AG08396 (cell line): ENCODE measurements around the gene LIN28B.
A peak's percentile ranks its signal among the peaks of the same experiment; 100 is the strongest.
"Not testable (repeated sequence)": the region's sequence is repeated elsewhere in the genome, so short reads cannot be mapped to it uniquely, and the experiment has no call there.

ENCODE experiments used
- DNase-seq: peaks from one replicate; pipeline ENCODE4 v3.0.0; 2012; ENCODE audit warnings: low spot score, mixed read lengths

Gene LIN28B

DNA sequence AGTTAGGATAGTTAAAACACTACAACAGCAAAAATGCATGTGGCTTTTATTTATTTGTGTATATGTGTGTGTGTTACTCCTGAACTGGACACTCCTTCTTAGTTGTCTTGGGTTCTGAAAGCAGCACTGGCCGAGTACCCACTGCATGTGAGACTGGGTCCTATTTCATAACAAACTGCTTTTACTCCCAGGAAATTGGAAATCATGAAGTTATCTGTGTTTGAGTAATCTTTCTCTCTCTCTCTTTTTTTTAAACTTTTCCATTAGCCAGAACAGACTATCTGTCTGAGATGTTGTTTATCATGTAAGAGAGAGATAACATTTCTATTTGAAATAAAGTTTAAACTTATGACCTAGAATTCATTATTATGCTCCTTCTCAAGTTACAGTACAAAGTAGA, 110.4 kb downstream of the LIN28B start:
- no peak for DNase-seq

DNA sequence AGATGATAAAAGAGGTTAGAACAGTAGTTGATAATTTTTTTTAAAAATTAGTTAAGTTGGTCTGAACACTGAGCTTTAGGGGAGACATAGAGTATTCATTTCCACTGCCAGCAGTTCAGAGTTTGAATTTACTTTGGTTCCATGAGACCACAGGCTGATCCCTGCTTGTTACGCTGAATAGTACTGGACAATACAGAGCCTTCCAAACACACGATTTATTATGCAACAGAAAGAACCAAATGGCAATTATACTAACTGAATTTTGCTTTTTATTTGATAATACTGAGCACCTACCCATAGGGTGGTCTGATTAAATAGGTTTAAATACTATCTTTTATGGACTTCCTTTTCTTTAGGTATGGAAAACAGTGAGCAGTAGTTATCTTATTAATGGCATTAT, 111.5 kb downstream of the LIN28B start:
- DNase-seq, result no peak

DNA sequence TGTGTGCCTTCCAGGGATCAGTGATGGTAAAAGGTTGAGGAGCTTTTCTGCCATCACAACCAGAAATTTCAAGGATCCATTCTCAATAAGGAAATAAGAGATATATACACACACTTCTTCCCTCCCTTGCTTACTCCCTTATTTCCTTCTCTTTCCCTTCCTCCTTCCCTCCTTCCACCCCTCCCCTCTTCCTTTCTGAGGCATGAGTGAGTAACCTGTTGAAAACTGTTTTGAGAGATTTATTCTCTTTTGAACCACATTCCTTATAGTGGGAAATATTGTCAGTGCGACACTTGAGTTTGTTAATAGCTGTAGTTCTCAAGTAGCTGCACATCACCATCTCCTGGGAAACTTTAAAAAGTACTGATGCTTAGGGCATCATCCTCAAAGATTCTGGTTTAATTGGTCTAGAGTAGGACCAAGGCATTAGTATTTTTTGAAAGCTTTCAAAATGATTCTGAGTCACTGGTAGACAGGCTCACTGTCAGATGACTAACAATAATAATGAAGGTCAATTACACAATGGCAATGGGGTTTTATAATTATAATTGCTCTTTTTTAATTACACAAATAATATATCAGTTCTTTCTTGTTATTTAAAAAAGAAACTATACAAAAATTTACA, 113.0 kb downstream of the LIN28B start:
- no peak for DNase-seq

DNA sequence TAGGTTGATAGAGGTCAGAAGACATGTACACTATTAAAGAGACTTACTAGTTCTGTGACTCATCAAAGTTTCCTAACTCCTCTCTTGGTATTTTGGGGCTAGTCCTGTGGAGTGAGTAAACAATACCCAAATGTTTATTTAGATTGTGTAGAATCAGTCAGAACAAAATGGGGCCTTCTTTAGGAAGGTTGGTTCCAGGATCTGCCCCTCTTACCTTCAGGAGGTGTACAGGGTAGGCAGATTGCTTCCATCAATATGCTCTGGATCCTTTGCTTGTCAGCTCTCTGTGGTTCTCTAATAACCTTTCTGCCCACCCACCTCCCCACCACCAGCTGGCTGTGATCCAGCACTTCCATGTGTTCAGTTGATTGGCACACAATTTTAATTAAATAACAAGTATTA, 115.9 kb downstream of the LIN28B start:
- DNase-seq, result no peak

DNA sequence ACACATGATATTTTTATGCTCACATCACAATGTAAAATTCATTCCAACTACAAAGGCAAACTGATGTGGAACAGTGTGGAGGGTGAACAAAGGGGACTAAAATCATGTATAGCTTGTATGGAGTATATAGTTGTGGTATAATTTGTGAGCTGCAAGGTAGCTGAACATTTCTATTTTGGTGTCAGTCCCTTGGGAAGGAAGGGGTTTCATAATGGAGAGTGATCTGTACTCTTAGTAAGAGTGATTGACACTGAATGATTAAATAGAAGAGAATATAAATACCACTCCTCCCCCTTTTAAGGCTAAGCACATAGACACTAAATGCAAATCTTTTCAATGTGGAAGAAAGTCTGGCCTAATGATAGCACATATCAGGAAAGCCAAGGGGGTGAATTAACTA, 118.3 kb downstream of the LIN28B start:
- DNase-seq, result no peak

DNA sequence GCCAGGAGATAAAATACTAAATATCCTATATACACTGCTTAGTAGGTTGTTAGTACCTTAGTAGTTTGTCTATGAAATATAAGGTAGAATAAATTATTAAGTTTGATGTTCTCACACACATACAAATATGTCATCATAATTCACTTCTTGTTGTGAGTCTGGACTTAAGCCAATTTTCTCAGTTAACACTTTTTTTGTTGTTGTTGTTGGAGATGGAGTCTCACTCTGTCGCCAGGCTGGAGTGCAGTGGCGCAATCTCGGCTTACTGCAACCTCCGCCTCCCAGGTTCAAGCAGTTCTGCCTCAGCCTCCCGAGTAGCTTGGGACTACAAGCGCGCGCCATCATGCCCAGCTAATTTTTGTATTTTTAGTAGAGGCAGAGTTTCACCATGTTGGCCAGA, 119.5 kb downstream of the LIN28B start:
- DNase-seq, result not testable (repeated sequence)

DNA sequence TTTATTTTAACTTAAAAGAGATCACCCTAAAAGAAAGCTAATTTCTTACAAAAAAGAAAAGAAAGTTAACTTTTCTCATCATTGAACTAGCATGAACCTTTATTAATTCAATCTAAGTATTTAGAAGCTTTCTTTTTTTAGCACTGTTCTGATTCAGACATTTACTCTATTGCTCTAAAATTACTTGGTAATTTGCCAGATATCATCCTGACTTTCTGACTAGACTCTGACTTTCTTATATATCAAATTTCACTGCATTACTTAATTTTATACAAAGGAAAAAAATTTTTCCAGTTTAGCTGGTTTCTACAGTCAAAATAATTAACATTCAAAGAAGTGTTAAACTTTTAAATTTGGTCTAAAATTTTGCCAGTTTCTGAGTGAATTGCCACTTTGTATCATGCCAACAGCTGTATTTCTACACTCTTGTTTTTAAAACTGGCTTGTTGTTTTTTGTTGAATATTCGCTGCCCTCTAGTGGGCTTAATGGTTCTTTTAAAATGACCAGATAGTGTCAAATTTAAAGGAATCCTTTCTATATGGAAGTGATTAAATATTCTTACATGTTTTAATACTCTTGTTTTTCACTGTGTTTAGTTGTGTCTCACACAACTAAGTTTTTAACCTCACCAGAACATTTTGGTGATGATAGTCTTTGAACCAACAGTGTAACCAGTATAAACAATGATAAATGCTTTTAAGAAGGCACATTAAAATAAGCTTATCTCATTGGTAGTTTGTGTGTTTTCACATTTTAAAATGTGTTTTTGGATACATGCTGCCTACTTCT, 120.9 kb downstream of the LIN28B start:
- DNase-seq, result peak; percentile 11

DNA sequence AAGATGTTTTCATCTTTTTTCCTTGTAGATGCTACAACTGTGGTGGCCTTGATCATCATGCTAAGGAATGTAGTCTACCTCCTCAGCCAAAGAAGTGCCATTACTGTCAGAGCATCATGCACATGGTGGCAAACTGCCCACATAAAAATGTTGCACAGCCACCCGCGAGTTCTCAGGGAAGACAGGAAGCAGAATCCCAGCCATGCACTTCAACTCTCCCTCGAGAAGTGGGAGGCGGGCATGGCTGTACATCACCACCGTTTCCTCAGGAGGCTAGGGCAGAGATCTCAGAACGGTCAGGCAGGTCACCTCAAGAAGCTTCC, 121.4 kb downstream of the LIN28B start:
- DNase-seq, result no peak

DNA sequence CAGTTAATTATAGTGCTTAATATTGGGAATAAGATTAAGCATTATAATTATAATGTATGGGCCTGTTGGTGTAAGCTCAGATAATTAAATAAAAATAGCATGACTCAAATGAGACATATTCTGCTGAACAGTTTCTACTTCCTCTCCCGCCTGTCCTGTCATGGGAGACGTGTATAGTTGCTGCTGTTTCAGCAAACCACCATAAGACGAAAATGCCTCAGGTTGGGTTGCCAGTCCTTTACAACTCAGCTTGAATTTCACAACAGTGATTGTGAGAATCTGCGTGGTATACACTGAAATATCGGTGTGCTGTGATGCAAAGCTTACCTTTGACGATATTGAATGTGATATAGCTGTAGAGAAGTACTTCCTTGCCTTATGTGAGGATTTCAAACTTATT, 123.4 kb downstream of the LIN28B start:
- no peak for DNase-seq

DNA sequence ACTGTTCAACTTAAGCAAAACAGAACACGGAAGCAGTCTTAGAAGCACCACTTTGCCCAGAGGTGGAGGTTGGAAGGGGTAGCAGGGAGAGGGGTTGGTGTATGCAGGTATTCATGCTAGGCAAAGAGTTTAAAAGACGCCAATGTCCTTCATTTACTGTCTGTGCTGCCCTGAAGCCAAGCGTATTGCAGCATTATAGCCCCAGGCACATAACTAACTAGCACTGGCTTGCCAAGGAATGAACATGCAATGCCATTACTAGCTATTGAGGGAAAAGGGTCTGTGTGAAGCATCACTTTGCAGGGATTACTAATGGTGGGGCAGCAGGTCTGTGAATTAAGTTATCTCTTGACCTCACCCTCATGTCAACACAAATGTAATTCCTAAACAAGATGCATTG, 124.8 kb downstream of the LIN28B start:
- not testable (repeated sequence) for DNase-seq

DNA sequence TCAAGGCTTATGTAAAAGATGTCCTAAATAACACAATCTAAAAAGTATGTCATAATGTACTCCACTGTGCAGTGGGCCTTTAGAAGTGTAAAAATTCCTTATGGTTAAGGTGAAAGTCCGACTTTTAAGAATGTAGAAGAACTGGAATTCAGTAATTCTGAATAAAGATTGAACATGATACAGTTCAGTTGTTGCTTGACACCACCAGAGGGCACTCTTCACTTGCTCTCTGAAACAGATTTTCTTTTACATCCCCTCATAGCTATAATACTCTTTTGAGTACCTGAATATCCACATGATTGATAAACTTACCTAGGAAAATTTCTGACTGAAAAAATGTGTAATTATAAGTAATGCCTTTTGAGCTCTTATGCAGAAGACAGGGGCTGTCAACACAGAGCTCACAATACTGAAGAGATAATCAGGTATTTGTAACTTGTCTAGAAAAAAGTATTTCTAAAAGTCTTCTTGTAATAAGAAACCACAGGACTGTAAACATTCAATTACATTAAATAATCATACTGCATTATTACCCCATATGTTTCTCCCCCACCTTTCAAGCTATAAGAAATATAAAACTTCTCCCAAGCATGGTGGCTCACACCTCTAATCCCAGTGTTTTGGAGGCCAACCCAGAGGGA, 130.8 kb downstream of the LIN28B start:
- peak; percentile 26 for DNase-seq

DNA sequence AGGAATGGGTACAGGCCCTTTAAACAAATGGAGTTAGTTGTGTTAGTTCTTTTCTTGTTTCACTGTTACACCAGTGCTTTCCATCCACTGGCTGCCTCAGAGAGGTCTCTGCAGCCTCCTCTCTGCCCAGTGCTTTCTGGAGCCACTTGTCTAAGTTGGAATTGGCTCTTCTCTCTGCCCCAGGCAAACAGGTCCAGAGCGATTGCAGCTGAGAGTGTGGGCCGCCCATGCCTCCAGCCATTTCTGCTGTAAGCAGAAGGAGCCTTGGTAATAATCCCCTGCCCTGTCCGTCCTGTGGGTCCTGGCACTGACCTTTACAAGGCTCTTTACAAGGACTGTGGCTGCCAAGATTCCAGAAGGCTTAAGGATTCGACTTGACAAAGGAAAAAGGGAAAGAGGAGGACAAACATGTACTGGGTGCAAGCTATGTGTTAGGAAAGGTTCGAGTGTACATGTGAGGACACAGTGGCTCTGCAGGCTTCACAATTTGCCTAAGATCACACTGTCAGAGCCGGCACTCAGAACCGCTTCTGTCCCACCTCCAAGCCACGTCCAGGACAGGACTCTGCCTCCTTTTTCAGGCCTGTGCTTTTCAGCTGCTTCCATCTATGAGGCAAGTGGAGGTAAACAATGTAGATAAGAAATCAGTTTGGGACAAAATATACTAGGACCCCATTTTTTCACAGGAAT, 134.4 kb downstream of the LIN28B start:
- DNase-seq, result no peak

DNA sequence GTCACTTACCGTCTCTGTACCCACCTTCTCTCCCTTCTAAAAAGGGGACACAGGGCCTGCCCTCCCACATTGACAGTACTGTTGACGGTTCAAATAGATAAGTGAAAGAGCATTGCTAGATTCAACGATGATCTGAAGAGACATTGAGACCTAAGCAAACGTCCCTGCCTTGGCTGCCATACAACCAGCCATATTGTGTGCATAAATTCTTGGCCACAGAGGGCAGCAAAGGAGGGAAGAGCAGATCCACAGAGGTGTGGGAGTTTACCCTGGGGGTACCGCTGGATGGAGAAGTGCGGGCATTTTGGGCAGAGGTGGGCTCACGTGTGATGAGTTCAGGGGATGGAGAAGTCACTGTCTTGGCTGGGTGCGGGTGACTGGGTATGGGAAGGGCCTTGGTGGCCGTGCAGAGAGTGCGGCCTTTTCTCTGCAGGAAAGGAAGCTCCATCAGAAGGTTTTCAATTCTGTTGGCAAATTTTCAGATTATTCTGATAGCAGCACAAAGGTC, 137.3 kb downstream of the LIN28B start:
- DNase-seq, result no peak

DNA sequence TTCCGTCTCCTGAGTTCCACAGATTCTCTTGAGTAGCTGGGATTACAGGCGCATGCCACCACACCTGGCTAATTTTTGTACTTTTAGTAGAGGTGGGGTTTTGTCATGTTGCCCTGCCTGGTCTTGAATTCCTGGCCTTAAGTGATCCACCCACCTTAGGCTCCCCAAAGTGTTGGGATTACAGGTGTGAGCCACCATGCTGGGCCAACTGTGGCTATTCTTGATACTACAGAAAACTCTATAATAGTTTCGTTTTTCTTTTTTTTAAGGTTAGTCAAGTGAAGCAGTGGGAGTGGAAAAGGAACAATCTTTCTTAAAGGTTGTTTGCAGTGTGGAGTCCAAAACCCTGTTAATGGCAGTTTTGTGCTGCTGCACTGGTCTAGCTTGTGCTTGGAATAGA, 138.2 kb downstream of the LIN28B start:
- no peak for DNase-seq

DNA sequence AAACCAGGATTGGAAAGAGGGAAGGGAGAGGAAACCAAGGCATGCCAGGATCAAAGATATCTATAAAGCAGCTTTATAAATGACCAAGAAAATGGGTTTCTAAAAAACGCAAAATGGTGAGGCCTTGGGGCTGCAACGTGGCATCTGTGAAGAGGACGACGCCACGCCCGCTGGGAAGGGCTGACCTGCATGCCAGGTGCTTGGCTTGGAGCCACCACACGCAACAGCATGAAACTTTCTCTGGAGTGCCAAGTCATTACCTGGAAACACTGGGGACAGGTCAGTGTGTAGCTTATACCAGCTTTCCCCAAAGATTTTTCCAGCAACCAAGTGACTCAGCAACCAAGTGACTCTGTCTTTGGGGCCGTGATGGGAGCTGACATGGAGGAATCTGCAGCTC, 140.4 kb downstream of the LIN28B start:
- DNase-seq, result no peak

DNA sequence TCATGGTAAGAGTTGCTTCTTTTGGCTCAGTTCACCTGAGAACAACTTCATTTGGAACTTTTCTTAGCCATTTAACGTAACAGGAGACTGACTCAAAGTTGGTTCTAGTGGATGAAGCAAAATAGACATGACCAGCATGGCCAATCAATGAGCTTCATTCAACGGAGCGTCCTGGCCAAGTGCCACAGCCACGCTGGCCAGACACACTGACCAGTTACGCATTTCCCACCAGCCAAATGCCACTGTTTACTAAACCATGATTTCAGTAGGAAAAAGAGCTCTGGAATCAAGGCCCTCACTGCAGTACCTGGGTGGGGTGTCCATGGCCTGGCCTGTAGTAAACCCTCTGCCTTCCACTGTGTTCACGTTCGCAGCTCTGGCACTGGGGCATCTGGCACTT, 142.5 kb downstream of the LIN28B start:
- no peak for DNase-seq

DNA sequence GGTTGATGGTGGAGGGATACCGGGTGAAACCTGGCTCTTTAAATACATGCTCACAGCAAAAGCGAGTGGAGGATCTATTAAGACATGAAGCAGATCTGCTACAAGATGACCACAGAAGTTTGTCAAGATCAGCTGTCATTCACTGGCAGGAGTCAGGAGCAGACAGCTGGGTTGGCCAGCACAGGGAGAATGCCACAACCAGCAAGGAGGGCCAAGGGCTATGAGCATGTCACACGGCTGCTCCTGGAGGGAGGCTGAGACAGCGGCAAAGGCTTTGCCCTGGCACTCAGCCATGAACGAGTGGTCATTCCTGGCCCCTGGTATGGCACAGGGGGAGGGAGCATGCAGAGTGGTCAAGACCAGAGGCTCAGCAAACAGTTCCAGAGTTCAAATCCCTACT, 145.3 kb downstream of the LIN28B start:
- no peak for DNase-seq

DNA sequence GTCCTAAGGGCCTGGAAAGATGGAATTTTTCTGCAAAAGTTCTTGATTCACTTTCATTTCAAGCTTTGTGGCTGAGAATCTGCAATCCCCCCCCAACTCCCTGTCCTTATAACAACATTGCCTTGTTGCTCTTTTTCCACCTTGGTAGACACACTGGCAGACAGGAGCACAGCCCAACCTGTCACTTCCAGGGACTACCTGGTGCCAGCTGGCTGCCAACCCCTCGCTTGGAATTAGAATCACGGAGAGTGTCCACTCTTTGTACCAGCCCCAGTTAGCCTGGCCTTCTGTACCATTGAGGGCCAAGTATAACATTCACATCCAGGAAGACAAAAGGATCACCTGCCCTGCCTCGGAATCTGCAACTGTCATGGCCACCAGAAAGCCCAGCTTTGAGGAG, 148.2 kb downstream of the LIN28B start:
- no peak for DNase-seq

DNA sequence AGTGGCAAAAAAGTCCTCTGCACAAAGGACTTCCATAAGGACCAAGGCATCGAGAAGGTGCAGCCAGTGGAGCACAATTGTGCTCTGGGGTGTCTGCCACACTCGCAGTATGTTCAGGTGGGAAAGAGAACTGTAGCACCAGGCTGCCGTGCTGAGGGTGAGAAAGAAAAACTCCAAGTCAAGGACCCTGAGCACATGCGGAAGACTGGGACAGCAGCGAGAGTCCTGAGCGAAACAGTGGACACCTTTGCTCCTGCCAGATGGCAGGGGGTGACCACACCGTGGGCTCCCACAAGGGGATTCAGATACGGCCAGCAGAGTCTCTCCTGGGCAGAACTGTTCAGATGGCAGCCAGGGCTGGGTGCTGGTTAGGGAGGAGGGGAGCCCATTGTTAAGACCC, 149.4 kb downstream of the LIN28B start:
- no peak for DNase-seq

DNA sequence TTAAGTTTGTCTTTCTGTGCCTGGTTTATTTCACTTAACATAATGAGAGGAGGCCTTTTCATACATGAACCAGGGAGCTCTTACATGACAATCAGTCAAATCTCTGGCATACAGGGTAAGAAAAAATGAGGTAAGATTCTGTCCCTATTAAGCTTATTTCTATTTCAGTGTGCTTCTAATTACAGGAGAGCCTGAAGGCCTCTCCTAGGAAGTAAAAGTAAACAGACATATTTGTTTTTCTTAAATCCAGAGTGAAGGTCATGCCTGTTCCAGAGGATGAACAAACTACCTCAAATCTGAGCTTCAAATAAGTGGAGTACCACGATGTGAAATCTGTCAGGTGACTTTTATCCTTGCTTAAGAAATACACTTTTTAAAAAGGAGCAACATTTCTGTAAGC, 150.3 kb downstream of the LIN28B start:
- DNase-seq, result no peak

DNA sequence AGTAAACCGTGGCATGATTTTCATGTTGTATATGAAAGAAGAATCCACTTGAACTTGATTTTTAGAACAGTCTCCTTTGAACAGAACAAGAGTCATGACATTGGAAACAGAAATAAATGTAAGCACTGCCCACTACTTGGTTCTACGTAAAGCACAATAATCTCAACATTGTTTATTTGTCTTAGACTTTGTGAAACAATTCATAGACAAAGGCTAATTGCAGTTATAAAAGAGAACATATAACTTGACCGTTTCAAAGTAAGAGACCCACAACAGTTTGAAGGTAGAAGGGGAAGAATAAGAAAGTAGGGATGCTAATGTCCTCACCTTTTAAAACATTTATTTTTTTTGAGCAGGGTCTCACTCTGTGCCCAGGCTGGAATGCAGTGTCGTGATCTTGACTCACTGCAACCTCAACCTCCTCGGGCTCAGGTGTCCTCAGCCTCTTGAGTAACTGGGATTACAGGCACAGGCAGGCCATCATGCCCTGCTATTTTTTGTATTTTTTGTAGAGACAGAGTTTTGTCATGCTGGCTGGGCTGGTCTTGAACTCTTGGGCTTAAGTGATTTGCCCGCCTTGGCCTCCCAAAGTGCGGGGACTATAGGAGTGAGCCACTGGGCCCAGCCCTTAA, 151.8 kb downstream of the LIN28B start:
- no peak for DNase-seq
